Activated T-cell treated with anti-CD3 and anti-CD28 coated beads, Interleukin-2, amount 50 U/mL, for 48 hours (primary cell): Measurements from ENCODE around the gene NEDD4L.

Source experiments
- DNase-seq, 2 experiments: peaks; one replicate each; pipeline ENCODE4 v3.0.0-alpha.2; 2020

Gene NEDD4L

DNA sequence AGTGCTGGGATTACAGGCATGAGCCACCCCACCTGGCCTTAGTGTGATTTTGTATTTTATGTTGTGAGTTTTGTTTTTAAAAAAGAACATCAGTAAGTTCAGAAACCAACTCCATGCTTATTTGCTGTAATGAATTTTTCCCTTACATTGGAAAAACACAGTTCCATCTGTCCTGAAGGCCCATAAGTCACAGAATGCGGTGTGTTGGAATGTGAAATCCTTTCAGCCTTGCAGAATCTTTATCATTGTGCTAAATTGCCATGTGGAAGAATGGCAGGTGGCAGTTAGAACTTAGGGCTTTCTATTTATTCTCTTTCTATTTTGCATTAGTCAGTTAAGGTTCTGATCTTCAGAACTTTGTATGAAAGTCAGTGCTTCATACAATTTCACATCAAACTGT, 52.6 kb downstream of the NEDD4L start:
- DNase-seq = no peak

DNA sequence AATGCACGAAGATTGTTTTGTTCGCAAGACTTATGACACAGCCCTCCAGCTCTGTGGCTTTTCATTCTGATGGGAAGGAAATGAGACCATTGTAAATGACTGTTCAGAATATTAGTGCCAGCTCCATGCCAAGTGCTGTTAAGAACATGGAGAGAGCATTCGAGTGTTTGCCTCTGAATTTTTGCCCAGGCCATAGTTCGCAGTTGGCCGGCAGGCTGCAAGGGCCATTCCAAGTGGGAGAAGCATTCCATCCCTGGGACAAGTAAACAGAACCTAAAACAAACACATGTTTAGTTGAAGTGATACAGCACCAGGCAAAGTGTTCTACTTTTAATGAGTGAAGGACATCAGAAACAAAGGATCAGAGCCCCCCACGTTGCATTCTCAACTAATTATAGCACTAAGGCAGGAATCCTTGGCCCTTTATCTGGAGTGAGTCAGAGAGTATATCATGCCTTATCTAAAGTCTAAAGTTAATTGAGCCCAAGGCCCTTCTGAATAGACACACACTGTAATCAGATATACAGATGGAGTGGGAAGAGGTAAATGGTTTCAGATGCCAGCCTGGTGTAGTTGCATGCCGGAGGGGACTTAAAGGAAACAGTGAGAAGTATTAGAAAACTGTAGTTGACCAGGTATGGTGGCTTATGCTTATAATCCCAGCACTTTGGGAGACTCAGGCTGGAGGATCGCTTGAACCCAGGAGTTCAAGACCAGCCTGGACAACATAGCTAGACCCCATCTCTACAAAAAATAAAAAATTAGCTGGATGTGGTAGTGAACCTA, 53.3 kb downstream of the NEDD4L start:
- no peak for DNase-seq

DNA sequence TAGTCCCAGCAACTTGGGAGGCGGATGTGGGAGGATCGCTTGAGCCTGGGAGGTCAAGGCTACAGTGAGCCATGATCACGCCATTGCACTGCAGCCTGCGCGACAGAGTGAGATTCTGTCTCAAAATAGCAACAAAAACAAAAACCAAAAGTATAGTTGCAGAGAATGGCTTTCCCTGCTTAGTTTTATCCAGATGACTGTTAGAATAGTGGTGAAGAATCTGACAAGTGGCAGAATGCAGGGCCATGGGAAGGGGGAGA, 53.8 kb downstream of the NEDD4L start:
- DNase-seq = no peak

DNA sequence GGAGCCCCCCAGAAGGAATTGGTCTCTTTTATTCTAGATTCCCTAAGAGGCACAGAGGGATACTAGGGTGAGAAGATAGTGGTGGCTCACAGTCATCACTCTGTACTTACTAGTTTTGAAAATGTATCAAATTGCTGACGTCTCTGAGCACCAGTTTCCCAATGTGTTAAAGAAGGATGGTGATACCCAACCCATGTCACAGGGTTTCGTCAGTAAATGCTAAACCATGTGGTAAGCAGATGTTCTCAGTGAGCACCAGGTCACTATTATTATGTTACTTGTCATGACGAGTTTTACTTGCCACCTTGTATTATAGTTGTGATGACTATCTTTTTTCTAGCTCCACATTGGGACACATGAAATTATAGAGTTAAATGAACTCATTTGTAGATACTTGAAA, 54.7 kb downstream of the NEDD4L start:
- no peak for DNase-seq

DNA sequence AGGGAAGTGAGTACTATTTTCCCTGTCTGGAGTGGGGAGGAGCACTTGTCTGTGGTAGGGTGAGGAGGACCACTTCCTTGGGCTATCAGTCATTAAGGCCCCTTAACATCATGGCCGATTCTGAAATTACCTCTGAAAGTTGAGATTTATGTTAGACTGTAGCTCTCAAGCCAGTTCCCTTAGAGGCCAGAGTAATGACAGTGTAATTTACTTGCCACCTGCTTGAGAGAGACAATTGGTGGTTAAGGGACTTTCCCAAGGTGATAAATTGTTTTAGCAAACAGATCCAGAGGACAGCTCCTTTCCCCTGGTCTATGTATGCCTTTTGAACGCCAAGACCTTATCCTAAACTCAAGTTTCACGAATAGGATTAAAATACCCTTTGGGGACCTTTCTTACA, 56.1 kb downstream of the NEDD4L start:
- no peak for DNase-seq

DNA sequence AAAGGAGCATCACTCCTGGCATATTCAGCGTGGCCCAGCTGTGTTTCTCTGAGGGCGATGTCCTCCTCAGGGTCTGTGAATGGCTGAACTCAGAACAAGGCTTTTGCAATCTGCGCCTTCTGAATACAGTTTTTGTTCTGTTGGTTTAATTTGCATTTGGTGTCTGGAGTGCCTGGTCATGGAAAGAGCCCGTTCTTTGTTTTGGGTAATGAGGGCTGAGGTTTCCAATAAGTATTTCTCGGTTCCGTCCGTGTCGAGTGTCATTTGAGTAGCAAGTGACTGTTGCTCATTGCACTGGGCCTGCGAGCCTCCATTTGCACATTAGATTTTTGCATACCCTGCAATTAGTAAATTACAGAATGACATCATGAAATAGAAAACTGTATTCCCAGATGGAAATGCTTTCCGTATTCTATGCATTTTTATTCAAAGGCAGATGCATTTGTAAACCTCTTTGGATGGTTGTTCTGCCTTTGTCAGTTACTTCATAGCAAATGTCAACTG, 57.3 kb downstream of the NEDD4L start:
- no peak for DNase-seq

DNA sequence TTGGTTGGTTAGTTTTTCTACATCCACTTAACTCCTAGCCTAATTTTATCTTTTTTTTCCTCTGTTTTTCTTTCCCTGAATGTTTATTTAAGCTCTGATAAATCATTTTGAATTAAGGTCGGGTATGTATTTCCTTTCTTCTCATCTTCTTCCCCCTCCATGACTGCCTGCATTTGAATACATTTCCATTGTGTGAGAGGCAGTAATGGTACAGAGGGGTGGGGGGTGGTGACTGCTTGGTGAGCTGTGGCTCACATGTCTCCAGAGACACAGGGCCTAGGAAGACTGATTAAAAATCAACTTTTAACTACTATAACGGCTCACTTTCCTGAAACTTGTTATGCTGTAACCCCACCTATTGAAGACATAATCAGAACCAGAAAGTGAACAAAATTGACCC, 58.0 kb downstream of the NEDD4L start:
- DNase-seq = no peak

DNA sequence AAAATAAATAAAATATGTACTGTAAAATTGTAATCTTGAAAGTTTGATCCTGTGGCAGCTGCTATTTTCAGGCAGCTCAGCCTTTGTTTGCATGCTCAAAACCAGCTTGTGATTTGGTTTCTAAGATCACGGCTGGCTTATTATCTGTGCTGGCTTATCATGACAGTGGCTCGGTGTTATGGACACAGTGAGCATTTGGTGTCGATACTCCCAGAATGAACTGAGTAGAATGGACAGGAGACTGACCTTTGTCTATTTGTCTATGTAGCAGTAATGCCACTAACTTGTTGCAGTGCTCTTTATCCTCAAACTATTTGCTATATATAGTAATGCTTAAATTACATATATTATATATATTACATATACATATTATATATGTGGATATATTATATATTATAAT, 58.8 kb downstream of the NEDD4L start:
- DNase-seq = no peak

DNA sequence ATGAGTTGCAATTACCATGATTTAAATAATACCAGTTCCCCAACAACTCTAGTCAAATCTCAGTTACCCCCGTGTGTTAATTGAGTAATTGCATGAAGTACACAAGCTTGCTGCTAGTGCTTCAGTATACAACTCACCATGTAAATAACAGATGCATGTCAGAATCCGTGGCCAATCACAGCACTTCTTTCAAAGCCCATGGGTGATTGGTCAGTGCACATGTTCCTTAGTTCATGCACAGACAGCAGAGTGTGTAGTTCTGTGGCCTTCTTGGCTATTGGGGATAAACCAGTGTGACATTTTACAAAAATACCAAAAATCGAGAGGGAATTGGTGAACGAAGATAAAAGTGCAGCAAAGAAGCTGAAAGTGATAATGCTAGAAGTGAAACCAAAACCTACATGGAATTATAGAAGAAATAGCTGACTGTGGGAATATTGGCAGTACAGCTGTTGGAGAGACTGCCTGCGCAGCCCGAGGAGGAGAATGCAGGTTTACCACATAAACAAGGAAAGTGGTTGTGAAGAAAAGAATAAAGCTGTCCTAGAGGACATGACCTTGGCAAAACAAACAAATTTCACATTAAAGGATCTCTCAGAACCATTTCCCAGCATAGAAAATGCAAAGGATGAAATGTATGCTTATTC, 59.4 kb downstream of the NEDD4L start:
- DNase-seq = no peak

DNA sequence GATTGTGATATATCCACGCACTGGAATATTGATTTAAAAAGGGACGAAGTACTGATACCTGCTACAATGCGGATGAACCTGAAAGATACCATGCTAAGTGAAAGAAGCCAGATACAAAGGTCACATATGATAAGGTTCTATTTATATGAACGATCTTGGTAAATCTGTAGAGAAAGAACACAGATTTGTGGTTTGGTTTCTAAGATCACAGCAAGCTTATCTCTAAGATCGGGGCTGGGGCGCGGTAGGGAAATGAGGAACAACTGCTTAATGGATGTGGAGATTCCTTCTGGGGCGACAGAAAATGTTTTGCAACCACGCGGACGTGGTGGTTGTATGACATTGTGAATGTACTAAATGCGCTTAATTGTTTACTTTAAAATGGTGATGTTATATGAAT, 60.1 kb downstream of the NEDD4L start:
- no peak for DNase-seq

DNA sequence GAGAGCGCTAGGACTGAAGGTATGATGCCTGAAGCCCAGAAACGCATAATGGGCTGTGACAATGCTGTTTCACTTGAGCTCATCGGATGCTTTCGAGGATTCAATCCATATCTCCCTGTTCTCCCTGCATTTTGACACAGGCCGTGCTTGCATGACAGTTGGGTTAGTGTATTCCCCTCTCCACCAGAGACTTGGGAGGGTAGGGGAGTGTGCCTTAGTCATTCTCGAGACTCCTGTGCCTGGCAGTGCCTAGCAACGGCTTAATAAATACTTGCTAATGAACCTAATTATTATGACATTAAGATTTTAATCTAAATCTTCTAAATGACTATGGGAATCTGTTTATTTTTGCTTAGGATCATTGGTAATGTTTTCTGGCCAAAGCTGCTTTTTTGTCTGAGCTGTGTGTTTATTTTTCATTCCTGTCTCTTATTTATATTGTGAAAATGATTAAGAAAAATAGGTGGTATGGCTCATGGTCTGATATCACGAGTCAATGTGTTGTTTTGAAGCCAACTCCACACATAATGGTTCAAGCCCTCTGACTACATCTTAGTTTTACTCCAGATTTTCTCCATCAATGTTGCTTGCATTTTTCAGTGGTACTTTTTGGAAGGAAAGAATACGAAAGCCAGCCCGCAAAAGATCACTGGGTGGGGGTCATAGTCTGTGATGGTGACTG, 61.3 kb downstream of the NEDD4L start:
- DNase-seq = no peak

DNA sequence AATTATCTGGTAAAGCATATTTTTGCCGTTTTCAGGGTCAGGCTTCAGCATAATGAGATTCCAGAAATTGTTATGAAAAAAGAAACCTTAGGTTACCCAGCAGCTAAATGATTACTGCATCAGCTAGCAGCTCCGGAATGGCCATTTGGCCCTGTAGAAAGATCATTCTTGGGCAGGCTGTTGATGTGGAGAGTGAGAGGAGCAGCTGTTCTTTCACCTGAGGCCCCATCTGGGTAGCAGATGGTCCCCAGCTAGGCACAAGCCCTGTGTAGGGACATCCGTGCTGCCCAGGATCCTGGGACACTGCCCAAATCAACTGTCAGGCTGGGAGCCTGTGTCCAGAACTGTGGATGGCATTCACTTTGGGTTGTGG, 61.8 kb downstream of the NEDD4L start:
- DNase-seq = no peak

DNA sequence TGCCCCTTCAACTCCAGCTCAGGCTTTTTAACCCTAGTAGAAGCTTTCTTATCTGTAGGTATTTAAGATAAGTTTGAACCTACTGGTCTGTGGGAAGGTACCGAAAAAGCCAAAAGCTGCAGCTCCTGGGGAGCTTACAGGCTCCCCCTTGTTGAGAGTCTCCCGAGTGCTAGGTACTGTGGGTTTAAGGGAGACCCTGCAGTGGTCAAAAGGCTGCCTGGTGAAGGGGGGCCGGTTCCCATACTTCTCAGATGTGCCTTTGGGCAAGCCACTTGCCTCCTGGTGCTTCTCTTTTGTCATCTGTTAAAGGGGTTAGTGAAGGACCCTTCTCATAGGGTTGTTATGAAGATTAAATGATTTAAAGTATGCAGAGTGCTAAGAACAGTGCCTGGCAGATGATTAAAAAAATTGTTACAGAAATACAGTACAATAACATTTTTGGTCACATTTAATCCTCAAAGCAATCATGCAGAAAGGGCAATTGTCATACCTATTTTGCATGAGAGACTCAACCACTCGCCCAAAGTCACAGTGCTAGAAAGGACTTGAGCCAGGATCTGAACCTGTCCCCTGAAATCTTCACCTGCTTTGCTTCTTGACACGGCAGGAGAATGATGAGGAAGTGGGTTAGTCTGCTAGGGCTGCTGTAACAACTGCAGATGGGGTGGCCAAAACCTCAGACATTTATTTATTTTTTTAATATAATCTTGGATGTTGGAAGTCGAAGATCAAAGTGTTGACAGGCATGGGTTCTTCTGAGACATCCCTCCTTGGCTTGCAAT, 62.5 kb downstream of the NEDD4L start:
- DNase-seq = no peak

DNA sequence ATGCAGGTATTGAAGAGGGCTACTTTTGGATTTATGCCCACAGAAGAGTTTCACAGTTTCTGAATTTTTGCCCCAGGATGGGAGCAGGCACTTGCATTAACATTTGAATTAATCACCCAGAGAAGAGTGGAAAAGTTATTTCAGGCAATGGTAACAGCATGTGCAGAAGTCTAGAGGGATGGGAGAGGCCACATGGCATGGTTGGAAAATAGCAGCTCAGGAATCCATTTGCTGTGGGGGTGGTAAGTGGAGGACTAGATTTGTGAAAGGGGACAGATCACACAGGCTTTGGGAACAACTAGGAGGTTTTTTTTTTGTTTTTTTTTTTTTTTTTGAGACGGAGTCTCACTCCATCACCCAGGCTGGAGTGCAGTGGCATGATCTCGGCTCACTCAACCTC, 65.2 kb downstream of the NEDD4L start:
- DNase-seq = no peak

DNA sequence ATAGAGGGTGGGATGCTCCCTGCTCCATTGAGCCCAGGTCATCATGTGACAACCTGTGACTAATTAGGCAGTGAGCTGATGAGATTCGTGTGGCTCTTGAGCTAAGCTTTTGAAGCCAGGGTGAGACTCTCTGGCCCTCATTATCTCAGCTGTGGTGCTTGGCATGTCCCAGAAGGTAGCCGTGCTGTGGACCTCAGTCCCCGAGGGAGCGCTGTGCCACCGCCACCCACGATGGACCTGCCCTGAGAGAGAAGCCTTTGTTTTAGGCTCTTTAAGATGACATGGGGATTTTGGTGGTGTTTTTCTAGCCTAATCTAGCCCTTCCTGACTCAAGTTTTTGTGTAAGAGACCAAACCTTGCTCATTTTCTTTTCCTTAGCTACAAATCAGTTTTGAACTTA, 66.4 kb downstream of the NEDD4L start:
- DNase-seq = no peak

DNA sequence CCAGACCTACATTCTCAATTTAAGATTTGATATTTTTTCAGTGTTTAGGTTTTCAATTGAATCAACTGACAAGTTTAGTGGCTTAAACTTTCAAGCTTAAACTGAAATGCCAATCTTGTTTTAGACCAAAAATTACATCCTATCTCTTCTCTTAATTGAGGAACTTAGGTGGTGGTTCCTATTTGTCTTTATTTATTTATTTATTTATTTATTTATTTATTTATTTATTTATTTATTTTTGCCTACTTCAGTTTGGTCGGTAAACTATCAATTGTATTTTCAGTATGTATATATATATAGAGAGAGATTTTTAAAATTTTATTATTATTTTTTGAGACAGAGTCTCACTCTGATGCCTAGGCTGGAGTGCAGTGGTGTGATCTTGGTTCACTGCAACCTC, 68.1 kb downstream of the NEDD4L start:
- no peak for DNase-seq

DNA sequence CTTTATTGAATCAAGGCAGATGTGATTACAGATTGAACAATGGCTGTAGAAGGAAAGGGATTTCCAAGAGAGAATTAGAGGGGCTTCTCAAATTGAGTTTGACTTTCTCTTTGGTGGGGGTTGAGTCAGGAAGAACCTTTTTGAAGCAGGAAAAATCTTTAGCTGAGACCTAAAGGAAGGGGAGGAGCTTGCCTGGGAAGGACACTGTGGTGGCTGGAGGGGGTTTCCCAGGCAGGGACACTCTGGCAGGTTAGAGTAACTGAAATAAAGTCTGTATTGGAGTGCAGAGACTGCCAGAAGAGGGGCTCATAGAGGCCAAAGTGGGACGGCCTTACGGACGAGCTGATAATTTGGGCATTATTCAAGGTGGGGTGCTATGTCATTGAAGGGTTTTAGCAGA, 69.3 kb downstream of the NEDD4L start:
- DNase-seq = no peak

DNA sequence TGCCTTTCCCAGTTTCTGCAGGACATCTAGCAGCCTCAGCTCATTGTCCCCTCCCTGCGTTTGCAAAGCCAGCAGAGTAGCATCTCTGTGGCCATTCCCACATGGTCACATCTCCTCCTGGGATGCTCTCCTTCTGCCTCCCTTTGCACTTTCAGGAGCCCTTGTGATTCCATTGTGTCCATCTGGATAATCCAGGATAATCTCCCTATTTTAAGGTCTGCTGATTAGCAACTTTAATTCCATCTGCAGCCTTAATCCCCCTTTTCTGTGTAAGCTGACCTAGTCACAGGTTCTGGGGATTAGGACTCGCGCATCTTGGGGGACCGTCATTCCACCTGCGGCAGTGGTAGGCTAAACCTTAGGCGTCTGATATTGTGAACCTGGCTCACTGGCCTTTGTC, 70.7 kb downstream of the NEDD4L start:
- DNase-seq = no peak

DNA sequence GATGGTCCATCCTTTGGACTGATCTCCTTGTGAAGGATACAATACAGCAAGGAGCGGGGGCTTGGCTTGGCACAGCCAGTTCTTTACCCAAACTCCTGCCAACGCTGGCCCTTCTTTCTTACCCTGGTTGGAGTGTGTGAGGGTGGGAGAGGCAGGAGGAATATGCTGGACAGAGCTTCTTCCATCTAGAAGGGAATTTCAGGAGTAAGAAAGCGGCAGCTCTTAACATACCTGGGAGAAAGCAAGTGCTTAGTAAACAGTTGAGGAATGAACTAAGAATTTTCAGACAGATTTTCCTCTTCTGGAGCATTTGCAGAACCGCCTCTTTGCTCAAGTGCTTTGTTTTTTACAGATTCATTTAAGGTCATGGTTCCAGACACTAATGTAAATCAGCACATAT, 72.8 kb downstream of the NEDD4L start:
- no peak for DNase-seq

DNA sequence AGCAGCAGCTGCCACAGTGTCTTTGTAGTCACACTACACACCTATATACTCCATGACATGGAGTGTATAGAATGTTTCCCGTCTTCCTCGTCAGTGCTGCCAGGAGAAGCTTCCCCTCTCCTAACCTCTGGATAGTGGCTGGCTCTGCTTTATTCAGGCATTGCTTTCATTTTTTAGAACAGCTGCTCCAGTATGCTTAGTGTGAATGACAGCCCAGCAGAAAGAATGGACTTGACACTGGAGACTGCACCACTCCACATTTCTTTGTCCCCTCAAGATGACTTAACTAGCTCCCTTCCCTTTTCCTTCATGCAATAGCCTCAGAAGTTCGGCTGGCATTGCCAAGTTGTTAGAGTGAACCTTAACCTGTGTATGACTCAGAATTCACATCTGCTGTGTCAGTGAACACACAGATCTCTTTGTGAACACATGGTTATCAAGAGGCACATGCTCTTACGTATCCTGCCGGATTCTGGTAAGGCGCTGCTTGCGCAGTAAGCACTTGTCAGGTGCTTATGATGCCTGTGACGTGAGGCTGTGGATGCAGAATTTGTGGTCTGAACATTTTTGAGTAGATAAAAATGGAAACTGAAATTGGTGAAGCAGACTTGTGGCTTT, 73.9 kb downstream of the NEDD4L start:
- DNase-seq = no peak

DNA sequence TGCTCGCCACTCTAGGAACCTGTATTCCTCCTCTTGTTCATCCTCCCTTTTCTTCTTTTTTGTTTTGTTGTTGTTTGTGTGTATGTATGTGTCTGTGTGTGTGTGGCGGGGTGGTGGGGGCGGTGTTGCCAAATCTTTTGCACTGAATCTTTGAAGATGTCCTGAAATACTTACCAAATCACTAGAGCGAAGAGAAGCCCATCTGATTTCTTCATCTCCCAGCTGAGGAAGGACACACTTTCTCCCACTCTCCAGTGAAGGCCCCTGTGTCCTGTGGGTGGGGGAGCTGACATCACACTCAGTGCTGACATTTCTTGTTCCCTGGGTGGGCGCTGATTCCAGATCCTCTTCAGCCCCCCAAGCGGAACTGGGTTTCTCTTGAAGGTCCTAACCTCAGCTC, 74.5 kb downstream of the NEDD4L start:
- no peak for DNase-seq

DNA sequence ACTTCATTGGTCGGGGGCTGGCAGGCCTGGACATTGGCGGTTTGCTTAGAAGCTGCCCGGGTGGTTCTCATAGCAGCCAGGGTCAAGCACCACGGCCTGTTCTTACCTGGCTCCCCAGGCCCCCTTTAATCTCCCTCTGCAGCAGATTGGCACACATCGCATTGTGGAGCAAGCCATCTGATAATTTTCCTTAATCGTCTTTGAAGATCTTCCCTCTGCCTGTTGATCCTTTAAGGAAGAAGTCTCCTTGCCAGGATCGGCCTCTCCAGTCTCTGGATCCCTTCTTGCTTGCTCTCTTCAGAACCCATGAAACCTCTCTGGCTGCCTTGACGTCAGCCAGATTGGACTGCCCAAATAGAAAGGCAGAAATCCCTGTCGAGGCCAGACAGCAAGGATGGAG, 75.8 kb downstream of the NEDD4L start:
- no peak for DNase-seq

DNA sequence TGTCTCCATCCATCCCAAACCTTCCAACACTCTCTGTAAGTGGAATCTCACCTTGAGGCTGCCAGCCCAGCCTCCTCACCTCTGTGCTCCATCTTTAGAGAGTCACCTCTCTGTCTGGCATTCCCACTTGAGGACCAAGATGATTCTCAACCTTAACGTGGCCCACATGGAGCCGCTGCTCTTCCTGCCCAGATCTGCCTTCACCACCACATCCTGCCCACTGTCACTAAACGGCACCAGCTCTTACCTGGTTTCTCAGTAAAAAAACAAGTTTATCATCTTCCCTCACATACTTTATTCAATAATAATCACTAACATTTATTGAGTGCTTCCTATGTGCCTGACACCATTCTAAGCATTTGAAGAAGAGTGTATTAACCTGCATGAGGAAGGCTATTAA, 80.4 kb downstream of the NEDD4L start:
- no peak for DNase-seq
